MCF 10A (cell line): Measurements from ENCODE around the gene LAPTM5. TPM values are rescaled to one million over a fixed set of nuclear protein-coding genes. Genes with fewer than 3 reads are reported as not detected.

ENCODE experiments used
- BruUV-seq: library from RNA; stranded (reverse); fragments of 400-500 nt; replicated peaks from 2 replicates; lab custom pipeline; 2021; lab: Mats Ljungman, UMichigan
- CTCF ChIA-PET: fragments of 300-600 bp; sonication (Branson Sonifier 250); formaldehyde crosslinking; extraction: SDS; loops from one replicate; lab custom pipeline; 2021; ENCODE audit warnings: antibody characterized with exemption, inconsistent platforms; lab: Yijun Ruan, JAX
- POLR2A ChIA-PET: fragments of 300-600, 350-650 bp; sonication (Branson Sonifier 250); formaldehyde crosslinking; extraction: SDS; loops from one replicate; lab custom pipeline; 2020; ENCODE audit warnings: antibody characterized with exemption, inconsistent platforms; lab: Yijun Ruan, JAX
- DNase-seq: peaks from one replicate; pipeline ENCODE4 v3.0.0-alpha.2; 2018; ENCODE audit not compliant: unreplicated experiment
- H3K27ac Mint-ChIP-seq: one replicate; pipeline ENCODE4 v1.8.0; 2022; ENCODE audit warnings: mild to moderate bottlenecking, low read depth, mixed read lengths; ENCODE audit not compliant: unreplicated experiment
- H3K27me3 Mint-ChIP-seq: one replicate; pipeline ENCODE4 v1.8.0; 2022; ENCODE audit warnings: mixed read lengths; ENCODE audit not compliant: insufficient read depth, unreplicated experiment
- H3K36me3 Mint-ChIP-seq: one replicate; pipeline ENCODE4 v1.8.0; 2022; ENCODE audit warnings: mild to moderate bottlenecking, moderate library complexity, mixed read lengths; ENCODE audit not compliant: insufficient read depth, unreplicated experiment
- H3K4me1 Mint-ChIP-seq: one replicate; pipeline ENCODE4 v1.8.0; 2022; ENCODE audit warnings: mixed read lengths; ENCODE audit not compliant: insufficient read depth, unreplicated experiment
- H3K4me3 Mint-ChIP-seq: one replicate; pipeline ENCODE4 v1.8.0; 2022; ENCODE audit warnings: mild to moderate bottlenecking, moderate library complexity, mixed read lengths; ENCODE audit not compliant: unreplicated experiment
- H3K9me3 Mint-ChIP-seq: one replicate; pipeline ENCODE4 v1.8.0; 2022; ENCODE audit warnings: mixed read lengths; ENCODE audit not compliant: unreplicated experiment
- intact Hi-C: fragments of 100-400 bp; cut with micrococcal nuclease; formaldehyde crosslinking; loops from 2 replicates; pipeline ENCODE4 v1.14.1; 2022
- total RNA-seq: library from RNA; stranded (reverse); gene quantifications from 2 replicates; pipeline ENCODE4 v1.2.3, GENCODE V29; 2022
- TF ChIP-seq, protein P1 (sequence below): fragments of 200-600 bp; IDR thresholded peaks from one replicate; pipeline ENCODE4 v1.8.0; 2022; ENCODE audit warnings: antibody characterized with exemption, mild to moderate bottlenecking; ENCODE audit not compliant: unreplicated experiment

LAPTM5 gene
- total RNA-seq, 1 experiment from 2014 or later = 15.9 TPM

DNA sequence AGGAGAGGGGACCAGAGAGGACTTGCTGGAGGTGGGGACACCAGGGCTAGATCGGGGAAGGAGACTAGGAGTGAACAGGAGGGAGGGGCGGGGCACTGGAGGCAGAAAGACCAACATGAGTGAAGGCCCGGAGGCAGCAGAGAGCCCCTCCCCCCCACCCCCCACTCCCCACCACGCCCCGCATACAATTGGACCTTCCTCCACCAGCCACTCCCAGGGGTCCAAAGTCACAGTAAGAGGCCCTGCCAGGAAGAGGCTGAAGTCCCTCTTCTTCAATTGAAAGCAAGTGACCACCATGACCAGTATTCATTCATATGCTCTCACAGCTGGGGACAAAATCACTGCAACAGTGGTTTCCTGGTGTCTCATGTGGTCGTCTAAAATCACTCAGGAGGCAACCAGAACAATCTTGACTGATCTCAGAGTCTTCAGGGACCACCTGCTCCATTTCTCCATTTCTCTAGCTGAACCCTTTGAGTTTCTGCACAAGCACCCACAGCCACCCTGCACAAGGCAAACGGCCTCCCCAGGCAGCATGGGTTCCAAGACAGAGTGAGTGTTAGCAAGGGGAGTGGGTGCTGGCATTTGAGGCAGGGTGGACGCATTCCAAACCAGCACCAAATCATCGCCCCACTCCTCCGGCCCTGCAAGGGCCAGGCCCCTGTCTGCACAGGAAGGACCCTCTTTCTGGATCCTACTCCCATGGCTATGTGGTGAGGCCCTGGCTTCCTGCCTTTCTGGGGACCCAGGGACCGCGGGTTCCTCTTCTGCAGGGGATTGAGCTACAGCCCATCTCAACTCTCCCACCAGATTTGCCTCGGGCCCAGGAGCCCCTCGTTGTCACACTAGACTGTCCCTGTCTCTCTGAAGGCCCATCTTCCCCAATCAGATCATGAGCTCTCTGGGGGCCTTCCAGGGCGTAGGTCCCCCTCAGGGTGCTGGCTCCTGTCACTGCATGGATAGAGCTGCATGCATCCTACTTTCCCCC lies 17.0 kb downstream of the LAPTM5 start:
- H3K4me3 Mint-ChIP-seq = no peak overlapping the region
- no peak for DNase-seq
- H3K36me3 Mint-ChIP-seq = peaks cover 9% of the 10 kb centered on the region
- ChIA-PET CTCF (interaction anchor here (0.6 kb wide), 2 partner anchors 426 to 739 kb away, joined by 3 read pairs; no protein-coding TSS in a partner anchor), POLR2A (no interaction called here)
- TF ChIP-seq, protein P1, sequence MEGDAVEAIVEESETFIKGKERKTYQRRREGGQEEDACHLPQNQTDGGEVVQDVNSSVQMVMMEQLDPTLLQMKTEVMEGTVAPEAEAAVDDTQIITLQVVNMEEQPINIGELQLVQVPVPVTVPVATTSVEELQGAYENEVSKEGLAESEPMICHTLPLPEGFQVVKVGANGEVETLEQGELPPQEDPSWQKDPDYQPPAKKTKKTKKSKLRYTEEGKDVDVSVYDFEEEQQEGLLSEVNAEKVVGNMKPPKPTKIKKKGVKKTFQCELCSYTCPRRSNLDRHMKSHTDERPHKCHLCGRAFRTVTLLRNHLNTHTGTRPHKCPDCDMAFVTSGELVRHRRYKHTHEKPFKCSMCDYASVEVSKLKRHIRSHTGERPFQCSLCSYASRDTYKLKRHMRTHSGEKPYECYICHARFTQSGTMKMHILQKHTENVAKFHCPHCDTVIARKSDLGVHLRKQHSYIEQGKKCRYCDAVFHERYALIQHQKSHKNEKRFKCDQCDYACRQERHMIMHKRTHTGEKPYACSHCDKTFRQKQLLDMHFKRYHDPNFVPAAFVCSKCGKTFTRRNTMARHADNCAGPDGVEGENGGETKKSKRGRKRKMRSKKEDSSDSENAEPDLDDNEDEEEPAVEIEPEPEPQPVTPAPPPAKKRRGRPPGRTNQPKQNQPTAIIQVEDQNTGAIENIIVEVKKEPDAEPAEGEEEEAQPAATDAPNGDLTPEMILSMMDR = no peak
- intact Hi-C loops = no loop called here
- H3K4me1 Mint-ChIP-seq = peaks cover 12% of the 10 kb centered on the region
- BruUV-seq = no TSS peak
- no peak overlapping the region for H3K27ac Mint-ChIP-seq
- no peaks in the 10 kb centered on the region for H3K27me3 Mint-ChIP-seq
- no peaks in the 10 kb centered on the region for H3K9me3 Mint-ChIP-seq

DNA sequence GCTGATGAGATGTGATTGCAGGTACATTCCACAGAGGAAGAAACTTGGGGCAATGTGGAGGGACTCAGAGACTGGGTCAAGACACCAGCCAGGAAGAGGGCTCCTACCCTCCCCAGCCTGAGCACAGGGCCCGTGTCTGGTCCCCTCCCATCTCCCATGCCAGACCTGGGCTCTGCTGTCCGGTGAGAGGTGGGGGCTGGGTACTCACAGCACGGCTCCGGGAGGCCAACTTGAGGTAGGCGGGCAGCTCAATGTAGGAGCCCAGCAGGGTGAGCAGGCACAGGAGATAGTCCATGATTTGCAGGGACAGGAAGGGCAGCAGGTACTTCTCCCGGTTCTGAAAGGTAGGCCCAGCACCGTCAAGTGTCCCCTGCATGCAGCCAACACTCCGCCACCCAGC lies 18.0 kb downstream of the LAPTM5 start:
- TF ChIP-seq, protein P1 = no peak
- no peak overlapping the region for H3K4me3 Mint-ChIP-seq
- H3K9me3 Mint-ChIP-seq = no peaks in the 10 kb centered on the region
- peaks cover 12% of the 10 kb centered on the region for H3K4me1 Mint-ChIP-seq
- H3K27me3 Mint-ChIP-seq = no peaks in the 10 kb centered on the region
- H3K36me3 Mint-ChIP-seq = peaks cover 12% of the 10 kb centered on the region
- H3K27ac Mint-ChIP-seq = no peak overlapping the region
- ChIA-PET POLR2A (no interaction called here), CTCF (no interaction called here)
- intact Hi-C loops = no loop called here
- DNase-seq = no peak
- BruUV-seq = no TSS peak

DNA sequence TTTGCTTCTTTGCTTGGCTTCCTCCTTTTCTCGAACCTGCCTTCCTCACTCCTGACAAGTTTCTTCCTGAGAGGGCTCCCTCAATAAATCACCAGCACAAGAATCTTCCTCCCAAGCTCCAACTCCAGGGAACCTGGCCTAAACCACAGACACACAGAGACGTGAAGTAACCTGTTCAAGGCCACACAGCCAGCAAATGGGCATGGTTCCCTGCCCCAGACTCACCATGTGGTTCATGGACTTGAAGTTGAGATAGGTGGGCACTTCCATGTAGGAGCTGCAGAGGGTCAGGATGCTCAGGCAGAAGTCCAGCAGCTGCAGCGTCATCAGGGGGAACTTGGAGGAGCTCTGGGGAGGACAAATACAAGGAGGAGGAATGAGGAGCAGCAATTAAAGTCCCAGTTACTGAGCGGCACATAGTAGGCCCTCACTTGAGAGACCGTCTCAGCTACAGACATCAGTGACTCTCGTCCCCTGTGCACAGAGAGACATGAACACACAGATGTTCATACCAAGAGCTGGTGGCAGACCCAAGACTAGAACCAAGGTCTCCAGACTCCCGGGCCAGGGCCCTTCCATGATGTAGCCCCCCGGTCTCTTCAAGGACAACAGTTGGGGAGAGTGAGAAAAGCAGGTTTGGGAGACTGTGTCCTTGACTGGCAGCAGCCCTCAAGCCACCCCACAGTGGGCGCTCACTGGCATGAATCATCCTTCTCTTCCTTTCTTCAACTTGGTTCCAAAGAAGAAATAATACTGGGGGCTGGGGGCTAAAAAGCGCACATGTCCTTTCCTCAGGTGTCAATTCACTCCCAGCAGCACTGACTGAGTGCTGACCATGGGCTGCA lies 18.6 kb downstream of the LAPTM5 start:
- TF ChIP-seq, protein P1 = no peak
- no peak for DNase-seq
- H3K36me3 Mint-ChIP-seq = peaks cover 16% of the 10 kb centered on the region
- H3K4me3 Mint-ChIP-seq = no peak overlapping the region
- H3K4me1 Mint-ChIP-seq = peaks cover 12% of the 10 kb centered on the region
- POLR2A ChIA-PET = interaction anchor here (0.8 kb wide), 1 partner anchor 9 kb away, joined by 3 read pairs; no protein-coding TSS in a partner anchor
- CTCF ChIA-PET = no interaction called here
- H3K9me3 Mint-ChIP-seq = no peaks in the 10 kb centered on the region
- no peaks in the 10 kb centered on the region for H3K27me3 Mint-ChIP-seq
- BruUV-seq = no TSS peak
- intact Hi-C loops = no loop called here
- H3K27ac Mint-ChIP-seq = no peak overlapping the region
